CD4-positive, alpha-beta T cell treated with Interleukin-4 for 1 hour (primary cell): ENCODE results near the gene FOXE3.
A peak's percentile ranks its signal among the peaks of the same experiment; 100 is the strongest.
"Not testable (repeated sequence)": the region's sequence is repeated elsewhere in the genome, so short reads cannot be mapped to it uniquely, and the experiment has no call there.

Experiments used
- DNase-seq, 2 donors: peaks; one replicate each; pipeline ENCODE4 v3.0.0-alpha.2; 2020 to 2022

FOXE3 gene

DNA sequence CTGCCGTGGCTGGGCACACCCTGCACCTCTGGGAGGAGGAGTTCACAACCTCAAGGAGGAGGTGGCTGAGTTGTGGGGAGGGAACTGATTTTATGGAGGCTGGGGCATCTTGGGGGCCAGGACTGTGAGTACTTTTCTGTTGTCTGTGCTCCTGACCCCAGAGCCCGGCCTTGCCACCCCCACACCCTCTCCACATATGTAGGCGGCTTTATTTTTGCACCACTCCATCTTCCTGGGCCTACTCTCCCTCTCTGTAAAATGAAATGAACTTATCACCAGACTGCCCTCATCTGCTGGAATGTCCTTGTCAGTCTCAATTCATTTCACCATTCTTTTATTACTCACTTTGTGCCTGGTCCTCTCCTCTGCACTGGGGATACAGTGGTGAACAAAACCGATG is 34.5 kb downstream of the FOXE3 start:
- peak in 1 of 2 donors; percentile 4 for DNase-seq

DNA sequence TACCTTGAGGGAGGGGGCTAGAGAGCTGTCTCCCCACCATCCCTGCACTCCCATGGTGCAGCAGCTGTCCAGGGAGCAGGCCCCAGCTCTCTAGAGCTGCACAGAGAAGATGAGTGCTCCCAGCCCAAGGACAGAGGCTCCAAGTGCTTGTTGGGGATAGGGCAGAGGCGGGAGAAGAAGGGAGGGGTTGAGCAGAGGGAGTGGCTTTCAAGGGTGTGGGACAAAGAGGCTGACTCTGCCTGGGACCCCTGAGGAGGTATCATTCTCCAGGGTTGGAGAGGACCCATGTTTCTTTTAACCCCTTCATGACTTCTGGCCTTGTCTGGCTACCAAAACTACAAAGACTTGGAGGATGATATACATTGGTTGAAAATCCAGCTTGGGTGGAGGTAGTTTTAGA is 36.3 kb downstream of the FOXE3 start:
- peak in 1 of 2 donors; percentile 8 for DNase-seq

DNA sequence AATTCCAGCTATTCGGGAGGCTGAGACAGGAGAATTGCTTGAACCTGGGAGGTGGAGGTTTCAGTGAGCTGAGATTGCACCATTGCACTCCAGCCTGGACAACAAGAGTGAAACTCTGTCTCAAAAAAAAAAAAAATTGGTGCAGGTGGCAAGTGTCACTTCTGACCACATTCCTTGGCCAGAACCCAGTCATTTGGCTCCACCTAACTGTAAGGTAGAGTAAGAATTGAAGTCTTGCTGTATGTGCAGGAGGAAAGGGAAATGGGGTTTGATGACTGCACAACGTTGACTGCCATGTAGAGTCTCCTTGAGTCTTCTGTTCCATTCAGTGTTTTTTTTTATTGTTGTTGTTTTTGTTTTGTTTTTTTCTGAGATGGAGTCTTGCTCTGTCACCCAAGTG is 37.8 kb downstream of the FOXE3 start:
- DNase-seq: not testable (repeated sequence)

DNA sequence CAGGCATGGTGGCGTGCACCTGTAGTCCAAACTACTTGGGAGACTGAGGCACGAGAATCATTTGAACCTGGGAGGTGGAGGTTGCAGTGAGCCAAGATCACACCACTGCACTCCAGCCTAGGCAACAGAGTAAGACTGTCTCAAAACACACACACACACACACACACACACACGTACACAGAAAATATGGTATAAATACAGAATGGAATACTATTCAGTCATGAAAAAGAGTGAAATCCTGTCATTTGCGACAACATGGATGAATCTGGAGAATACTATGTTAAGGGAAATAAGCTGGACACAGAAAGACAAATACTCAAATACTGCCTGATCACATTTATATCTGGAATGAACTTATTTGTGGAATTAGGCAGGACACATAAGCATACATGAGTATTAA is 40.2 kb downstream of the FOXE3 start:
- DNase-seq: no peak

DNA sequence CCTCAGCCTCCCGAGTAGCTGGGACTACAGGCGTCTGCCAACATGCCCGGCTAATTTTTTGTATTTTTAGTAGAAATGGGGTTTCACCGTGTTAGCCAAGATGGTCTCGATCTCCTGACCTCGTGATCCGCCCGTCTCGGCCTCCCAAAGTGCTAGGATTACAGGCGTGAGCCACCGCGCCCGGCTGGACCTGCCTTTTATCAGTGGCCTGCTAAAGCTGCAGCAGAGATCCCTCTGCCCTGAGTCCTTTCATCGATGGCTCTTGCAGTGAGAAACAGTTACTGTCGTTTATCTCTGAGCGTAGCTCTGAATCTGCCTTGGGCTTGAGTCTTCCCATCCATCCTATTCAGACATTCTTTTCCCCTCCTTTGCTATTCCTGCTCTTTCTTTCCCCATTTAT is 41.5 kb downstream of the FOXE3 start:
- not testable (repeated sequence) for DNase-seq

DNA sequence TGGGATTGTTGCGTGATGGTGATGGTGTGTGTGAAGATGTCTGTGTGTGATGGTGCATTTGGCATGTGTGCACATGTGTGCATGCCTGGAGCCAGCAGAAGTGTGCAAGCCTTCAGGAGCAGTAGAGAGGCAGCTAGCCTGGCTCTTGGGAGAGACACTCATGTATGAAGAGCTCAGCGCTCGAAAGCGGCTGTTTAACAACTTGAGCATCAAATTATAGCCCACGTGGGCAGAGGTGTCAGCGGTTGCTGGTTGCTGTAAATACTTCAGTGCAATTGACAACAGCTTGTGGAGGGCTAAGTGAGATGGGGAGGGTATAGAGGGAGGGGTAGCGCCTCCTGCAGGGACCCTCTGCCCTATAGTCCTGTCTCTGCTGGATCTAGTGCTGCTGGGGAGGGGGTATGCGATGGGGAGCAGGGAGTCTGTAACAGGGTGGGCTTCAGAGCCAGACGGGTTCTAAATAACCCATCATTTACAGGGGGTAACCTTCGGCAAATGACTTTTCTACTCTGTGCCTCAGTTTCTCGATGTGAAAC is 43.2 kb downstream of the FOXE3 start:
- DNase-seq: no peak

DNA sequence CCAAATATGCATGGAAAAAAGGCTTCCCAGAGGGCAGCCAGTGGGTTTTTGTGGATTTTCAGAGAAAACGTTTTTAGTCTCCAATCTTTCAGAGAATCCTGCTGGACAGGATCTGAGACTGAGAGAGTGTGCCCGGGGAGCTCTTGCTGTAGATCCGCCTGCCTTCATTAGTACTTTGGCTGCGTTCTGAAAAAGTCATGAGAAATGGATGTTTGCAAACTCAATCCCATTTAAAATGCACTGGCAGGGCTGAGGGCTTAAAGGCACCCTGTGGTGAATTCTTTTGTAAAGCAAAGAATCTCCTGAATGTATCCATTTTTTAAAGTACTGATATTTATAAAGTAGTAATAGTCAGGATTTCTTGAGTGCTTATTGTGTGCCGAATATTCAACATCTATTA is 44.0 kb downstream of the FOXE3 start:
- no peak for DNase-seq

DNA sequence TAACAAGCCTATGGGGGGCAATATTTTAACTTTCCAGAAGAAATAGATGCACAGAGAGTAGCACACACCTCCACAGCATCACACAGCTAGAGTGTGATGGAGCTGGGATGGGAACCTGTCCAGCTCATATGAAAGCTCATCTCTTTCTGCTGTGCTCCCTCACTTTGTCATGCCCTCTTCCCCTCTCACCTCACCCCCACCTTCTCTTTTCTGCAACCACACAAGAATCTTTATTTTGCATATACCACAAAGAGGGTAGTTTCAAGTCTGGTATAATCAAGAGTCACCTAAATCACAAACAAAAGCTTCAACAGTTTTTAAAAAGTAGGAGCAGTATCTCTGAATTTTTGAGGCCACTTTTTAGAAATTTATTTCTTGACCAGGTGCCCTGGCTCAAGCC is 44.4 kb downstream of the FOXE3 start:
- DNase-seq: no peak

DNA sequence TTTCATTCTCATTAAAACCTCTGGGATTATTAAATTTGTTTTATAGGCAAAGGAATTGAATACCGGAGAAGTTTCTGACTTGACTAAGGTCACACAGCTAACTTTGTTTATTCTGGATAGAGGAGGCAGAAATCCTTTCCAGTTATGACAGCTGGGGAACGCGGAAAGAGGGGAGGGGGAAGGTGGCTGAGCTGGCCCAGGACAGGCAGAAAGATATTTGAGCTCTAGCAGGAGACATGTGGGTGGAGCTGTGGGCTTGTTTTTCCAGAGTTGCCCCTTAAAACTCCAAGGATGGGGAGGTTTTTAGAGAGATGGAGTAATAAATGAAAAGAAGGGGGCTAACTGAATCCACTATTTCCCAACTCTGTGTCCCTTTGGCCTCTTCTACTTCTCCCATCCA is 49.5 kb downstream of the FOXE3 start:
- no peak for DNase-seq
